GM12865 (cell line): ENCODE data around the gene EXOC1.
"Not testable (repeated sequence)": the region's sequence is repeated elsewhere in the genome, so short reads cannot be mapped to it uniquely, and the experiment has no call there.

Experiments used
- DNase-seq: peaks from one replicate; pipeline ENCODE4 v3.0.0; 2010; ENCODE audit warnings: low read depth
- H3K4me3 ChIP-seq: 2 replicates; pipeline ENCODE4 v1.5.1; 2011; ENCODE audit warnings: mild to moderate bottlenecking, low read depth, low read length, control low read depth
- TF ChIP-seq, protein P1 (sequence below): IDR thresholded peaks from 2 replicates; pipeline ENCODE4 v1.5.1; 2011; ENCODE audit warnings: low read length, control low read depth, low read depth, inconsistent platforms; ENCODE audit not compliant: insufficient read depth; ENCODE audit errors: missing control alignments

Gene EXOC1

GRCh38 chr4:55834086-55834795 lies 19.2 kb upstream of the EXOC1 start:
- TF ChIP-seq, protein P1, sequence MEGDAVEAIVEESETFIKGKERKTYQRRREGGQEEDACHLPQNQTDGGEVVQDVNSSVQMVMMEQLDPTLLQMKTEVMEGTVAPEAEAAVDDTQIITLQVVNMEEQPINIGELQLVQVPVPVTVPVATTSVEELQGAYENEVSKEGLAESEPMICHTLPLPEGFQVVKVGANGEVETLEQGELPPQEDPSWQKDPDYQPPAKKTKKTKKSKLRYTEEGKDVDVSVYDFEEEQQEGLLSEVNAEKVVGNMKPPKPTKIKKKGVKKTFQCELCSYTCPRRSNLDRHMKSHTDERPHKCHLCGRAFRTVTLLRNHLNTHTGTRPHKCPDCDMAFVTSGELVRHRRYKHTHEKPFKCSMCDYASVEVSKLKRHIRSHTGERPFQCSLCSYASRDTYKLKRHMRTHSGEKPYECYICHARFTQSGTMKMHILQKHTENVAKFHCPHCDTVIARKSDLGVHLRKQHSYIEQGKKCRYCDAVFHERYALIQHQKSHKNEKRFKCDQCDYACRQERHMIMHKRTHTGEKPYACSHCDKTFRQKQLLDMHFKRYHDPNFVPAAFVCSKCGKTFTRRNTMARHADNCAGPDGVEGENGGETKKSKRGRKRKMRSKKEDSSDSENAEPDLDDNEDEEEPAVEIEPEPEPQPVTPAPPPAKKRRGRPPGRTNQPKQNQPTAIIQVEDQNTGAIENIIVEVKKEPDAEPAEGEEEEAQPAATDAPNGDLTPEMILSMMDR: no peak
- H3K4me3 ChIP-seq: no peak overlapping the region
- no peak for DNase-seq

DNA sequence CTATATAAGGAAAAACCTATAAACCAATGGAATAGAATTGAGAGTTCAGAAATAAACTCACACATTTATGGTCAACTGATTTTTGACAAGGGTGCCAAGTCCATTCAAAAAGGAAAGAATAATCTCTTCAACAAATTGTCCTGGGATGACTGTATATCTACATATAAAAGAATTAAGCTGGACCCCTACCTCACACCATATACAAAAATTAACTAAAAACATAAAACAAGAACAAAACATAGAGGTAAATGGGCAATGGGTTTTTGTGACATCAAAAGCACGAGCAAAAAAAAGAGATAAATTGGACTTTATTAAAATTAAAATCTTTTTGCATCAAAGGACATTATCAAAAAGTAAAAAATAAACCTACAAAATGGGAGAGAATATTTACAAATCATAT lies 15.5 kb upstream of the EXOC1 start:
- no peak overlapping the region for H3K4me3 ChIP-seq
- TF ChIP-seq, protein P1: no peak
- DNase-seq: no peak

DNA sequence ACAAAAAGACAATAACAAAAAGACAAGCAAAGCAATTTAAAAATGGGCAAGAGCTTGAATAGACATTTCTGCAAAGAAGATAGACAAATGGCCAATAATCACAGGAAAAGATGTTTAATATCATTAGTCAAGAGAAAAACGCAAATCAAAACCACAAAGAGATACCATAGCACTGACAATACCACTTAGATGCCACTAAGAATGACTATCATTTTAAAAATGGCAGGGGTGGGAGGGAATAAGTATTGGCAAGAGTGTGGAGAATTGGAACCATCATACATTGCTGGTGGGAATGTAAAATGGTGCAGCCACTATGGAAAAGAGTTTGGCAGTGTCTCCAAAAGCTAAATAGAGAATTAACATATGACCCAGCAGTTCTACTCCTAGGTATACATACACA lies 15.1 kb upstream of the EXOC1 start:
- H3K4me3 ChIP-seq: no peak overlapping the region
- no peak for DNase-seq
- TF ChIP-seq, protein P1: no peak

DNA sequence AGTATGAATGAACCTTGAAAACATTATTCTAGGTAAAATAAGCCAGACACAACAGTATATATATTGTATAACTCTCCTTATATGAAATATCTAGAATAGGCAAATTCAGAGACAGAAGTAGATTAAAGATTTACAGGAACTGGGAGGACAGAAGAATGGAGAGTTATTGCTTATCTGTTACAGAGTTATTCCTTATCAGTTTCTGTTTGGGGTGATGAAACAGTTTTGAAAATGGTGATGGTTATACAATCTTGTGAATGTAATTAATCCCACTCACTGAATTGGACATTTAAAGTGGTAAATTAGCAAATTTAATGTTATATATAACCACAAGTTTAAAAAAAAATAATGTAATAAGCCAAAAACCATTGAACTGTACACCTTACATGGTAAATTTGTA lies 14.5 kb upstream of the EXOC1 start:
- no peak for DNase-seq
- TF ChIP-seq, protein P1: no peak
- H3K4me3 ChIP-seq: no peak overlapping the region

GRCh38 chr4:55840956-55841355 lies 12.5 kb upstream of the EXOC1 start:
- TF ChIP-seq, protein P1: no peak
- H3K4me3 ChIP-seq: no peak overlapping the region
- DNase-seq: no peak

GRCh38 chr4:55841373-55842239 lies 11.8 kb upstream of the EXOC1 start:
- not testable (repeated sequence) for H3K4me3 ChIP-seq, DNase-seq

DNA sequence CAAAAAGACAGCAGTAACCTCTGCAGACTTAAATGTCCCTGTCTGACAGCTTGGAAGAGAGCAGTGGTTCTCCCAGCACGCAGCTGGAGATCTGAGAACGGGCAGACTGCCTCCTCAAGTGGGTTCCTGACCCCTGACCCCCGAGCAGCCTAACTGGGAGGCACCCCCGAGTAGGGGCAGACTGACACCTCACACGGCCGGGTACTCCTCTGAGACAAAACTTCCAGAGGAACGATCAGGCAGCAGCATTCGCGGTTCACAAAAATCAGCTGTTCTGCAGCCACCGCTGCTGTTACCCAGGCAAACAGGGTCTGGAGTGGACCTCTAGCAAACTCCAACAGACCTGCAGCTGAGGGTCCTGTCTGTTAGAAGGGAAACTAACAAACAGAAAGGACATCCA lies 11.1 kb upstream of the EXOC1 start:
- DNase-seq, H3K4me3 ChIP-seq: not testable (repeated sequence)

DNA sequence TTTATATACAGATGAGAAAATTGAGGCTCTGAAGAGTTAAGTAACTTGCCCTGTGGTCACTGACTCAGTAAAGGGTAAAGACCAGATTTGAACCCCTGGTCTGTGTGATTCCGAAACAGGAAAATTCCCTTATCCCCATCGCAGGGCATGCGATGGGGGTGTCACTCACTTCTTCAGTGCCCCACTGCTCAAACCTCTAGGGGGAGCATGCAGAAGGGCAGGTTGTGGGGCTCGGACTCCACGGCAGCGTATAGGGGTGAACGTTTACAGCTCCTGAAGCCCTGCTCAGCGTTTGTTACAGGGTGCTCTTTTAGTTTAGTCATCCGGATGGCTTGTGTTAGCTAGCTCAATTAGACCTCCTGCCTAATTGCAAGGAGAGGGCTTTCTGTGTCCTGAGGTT lies 3.7 kb upstream of the EXOC1 start:
- DNase-seq: no peak
- no peak overlapping the region for H3K4me3 ChIP-seq
- TF ChIP-seq, protein P1: no peak
